Keratinocyte (primary cell): ENCODE measurements around the gene HSBP1L1. TPM values are rescaled to one million over a fixed set of nuclear protein-coding genes. Genes with fewer than 3 reads are reported as not detected.

Source experiments
- DNase-seq: peaks from one replicate; pipeline ENCODE4 v3.0.0-alpha.2; 2011; ENCODE audit warnings: low read depth, missing footprints, low spot score
- FAIRE-seq: peaks from 2 replicates; lab custom pipeline; 2011; peaks lifted over from hg19 to GRCh38; lab: Jason Lieb, UNC
- H2AFZ ChIP-seq: 2 replicates; pipeline ENCODE4 v1.6.0; 2012; ENCODE audit warnings: low read length, control low read depth, inconsistent platforms; ENCODE audit not compliant: control insufficient read depth
- H3K27ac ChIP-seq: 2 replicates; pipeline ENCODE4 v1.5.1; 2011; ENCODE audit warnings: low read length; ENCODE audit not compliant: control insufficient read depth, insufficient read depth
- H3K27me3 ChIP-seq: 3 replicates; pipeline ENCODE4 v1.6.0; 2011; ENCODE audit warnings: low read length; ENCODE audit not compliant: control insufficient read depth, insufficient read depth; ENCODE audit errors: extremely low read depth
- H3K36me3 ChIP-seq, 2 experiments: 2 replicates in 1 of 2; 3 replicates in 1 of 2; pipeline ENCODE4 v1.5.1; 2011; ENCODE audit warnings: low read length in 2 of 2, mild to moderate bottlenecking in 1 of 2; ENCODE audit not compliant: control insufficient read depth in 2 of 2, insufficient read depth in 2 of 2; ENCODE audit errors: extremely low read depth in 1 of 2
- H3K4me1 ChIP-seq: 3 replicates; pipeline ENCODE4 v1.5.1; 2011; ENCODE audit warnings: low read length; ENCODE audit not compliant: control insufficient read depth, insufficient read depth; ENCODE audit errors: extremely low read depth
- H3K4me2 ChIP-seq: 3 replicates; pipeline ENCODE4 v1.6.0; 2011; ENCODE audit warnings: low read depth, low read length; ENCODE audit not compliant: control insufficient read depth, insufficient read depth; ENCODE audit errors: extremely low read depth
- H3K4me3 ChIP-seq, 3 experiments: fragments of 200-600 bp in 1 of 3; sonication (generic) in 1 of 3; 2 replicates in 2 of 3; 3 replicates in 1 of 3; pipeline ENCODE4 v1.5.1; 2011 to 2016; ENCODE audit warnings: low read length in 3 of 3, mild to moderate bottlenecking in 3 of 3, control low read depth in 2 of 3, inconsistent platforms in 1 of 3, low read depth in 1 of 3, mixed read lengths in 1 of 3, mixed run types in 1 of 3, moderate library complexity in 1 of 3; ENCODE audit not compliant: control insufficient read depth in 2 of 3, insufficient read depth in 2 of 3; ENCODE audit errors: extremely low read depth in 1 of 3
- H3K79me2 ChIP-seq: 2 replicates; pipeline ENCODE4 v1.6.0; 2012; ENCODE audit warnings: low read length; ENCODE audit not compliant: control insufficient read depth, insufficient read depth
- H3K9ac ChIP-seq: 3 replicates; pipeline ENCODE4 v1.6.0; 2011; ENCODE audit warnings: low read length; ENCODE audit not compliant: control insufficient read depth, insufficient read depth; ENCODE audit errors: extremely low read depth
- H3K9me1 ChIP-seq: 3 replicates; pipeline ENCODE4 v1.6.0; 2011; ENCODE audit warnings: low read length; ENCODE audit not compliant: control insufficient read depth, insufficient read depth; ENCODE audit errors: extremely low read depth
- H3K9me3 ChIP-seq: 2 replicates; pipeline ENCODE4 v1.5.1; 2012; ENCODE audit warnings: low read depth, low read length; ENCODE audit not compliant: control insufficient read depth
- H4K20me1 ChIP-seq: 3 replicates; pipeline ENCODE4 v1.6.0; 2011; ENCODE audit warnings: low read length; ENCODE audit not compliant: control insufficient read depth, insufficient read depth; ENCODE audit errors: extremely low read depth
- CTCF ChIP-seq, 3 experiments: IDR thresholded peaks in 1 of 3; conservative IDR thresholded peaks in 1 of 3; optimal IDR thresholded peaks in 1 of 3; 2 replicates in 2 of 3; 3 replicates in 1 of 3; pipeline versions ENCODE3 to v1.5.1; 2011; ENCODE audit warnings: low read length in 3 of 3, mild to moderate bottlenecking in 3 of 3, moderate library complexity in 2 of 3, control low read depth in 1 of 3, inconsistent platforms in 1 of 3; ENCODE audit not compliant: insufficient read depth in 2 of 3; ENCODE audit errors: extremely low read depth in 1 of 3
- EZH2 ChIP-seq: IDR thresholded peaks from one replicate; pipeline ENCODE4 v1.6.1; 2012; ENCODE audit warnings: inconsistent platforms, mild to moderate bottlenecking, low read length, moderate library complexity
- dilution Hi-C: fragments of 300-500 bp; cut with MboI; formaldehyde crosslinking; loops from one replicate; pipeline ENCODE4 v1.7.0; 2020; ENCODE audit warnings: low sequenced_read_pairs; ENCODE audit not compliant: extremely low pct_ligation_motif_present
- polyA plus RNA-seq, 5 experiments: library from polyadenylated mRNA; depleted of rRNA in 3 of 5; stranded (reverse) in 3 of 5; stranded (forward) in 1 of 5; unstranded in 1 of 5; fragments of >200 nt; gene quantifications; 1 replicate in 1 of 5; 2 replicates in 3 of 5; 3 replicates in 1 of 5; pipeline versions ENCODE4 v1.2.1 to v1.2.3, GENCODE V29; 2011 to 2012; ENCODE audit warnings: missing spikeins in 2 of 5, low read depth in 1 of 5, low replicate concordance in 1 of 5

The HSBP1L1 gene
- polyA plus RNA-seq, 1 donor (not counting 4 experiments of a cell fraction or from before 2014, with no cell fraction given): 49.6 TPM

- Histone ChIP-seq H3K4me3 (no peak overlapping the region), H3K4me1 (peaks cover 12% of the 10 kb centered on the region), H3K79me2 (peaks cover 58% of the 10 kb centered on the region), H3K9me3 (no peaks in the 10 kb centered on the region), H4K20me1 (peaks cover 3% of the 10 kb centered on the region), H3K27ac (no peak overlapping the region), H3K9me1 (peaks cover 4% of the 10 kb centered on the region), H3K9ac (no peak overlapping the region), H2AFZ (no peak overlapping the region), H3K27me3 (no peaks in the 10 kb centered on the region), H3K36me3 (peaks cover 16 to 17% of the 10 kb centered on the region in 2 experiments), H3K4me2 (no peak overlapping the region)
- dilution Hi-C loops: no loop called here
- FAIRE-seq (no peak), DNase-seq (no peak)
- TF ChIP-seq CTCF (optimal IDR thresholded peaks at IDR 0.05 in 1 of 3, IDR thresholded peaks at IDR 0.05 in 1 of 3, conservative IDR thresholded peaks at IDR 0.05 in 1 of 3; ENCODE audit: extremely low read depth in 1 of 3, insufficient read depth in 2 of 3, low read length in 3 of 3) (no peak), EZH2 (no peak)
Observed at GRCh38 chr18:79948719-79949411, 15.6 kb upstream of the HSBP1L1 start.

GRCh38 chr18:79949697-79950487 lies 14.6 kb upstream of the HSBP1L1 start:
- FAIRE-seq (no peak), DNase-seq (no peak)
- Histone ChIP-seq H3K9ac (peak overlapping the region; percentile 70), H3K4me1 (peaks cover 12% of the 10 kb centered on the region), H3K4me3 (peak overlapping the region; percentile 73 to 81 (median 80)), H3K79me2 (peaks cover 47% of the 10 kb centered on the region), H2AFZ (no peak overlapping the region), H3K9me3 (no peaks in the 10 kb centered on the region), H3K9me1 (peaks cover 4% of the 10 kb centered on the region), H3K36me3 (peaks cover 16 to 19% of the 10 kb centered on the region in 2 experiments), H3K4me2 (peak overlapping the region; percentile 81), H4K20me1 (peaks cover 3% of the 10 kb centered on the region), H3K27me3 (no peaks in the 10 kb centered on the region), H3K27ac (peak overlapping the region; percentile 17)
- TF ChIP-seq CTCF (optimal IDR thresholded peaks at IDR 0.05 in 1 of 3, IDR thresholded peaks at IDR 0.05 in 1 of 3, conservative IDR thresholded peaks at IDR 0.05 in 1 of 3; ENCODE audit: extremely low read depth in 1 of 3, insufficient read depth in 2 of 3, low read length in 3 of 3): no peak
- no peak for TF ChIP-seq EZH2
- dilution Hi-C loops: no loop called here
